ENCODE measurements around the gene AHCTF1.

- TF ChIP-seq CTCF (IDR thresholded peaks at IDR 0.05) (no peak), POLR2A (IDR thresholded peaks at IDR 0.05) (no peak), POLR2AphosphoS5 (IDR thresholded peaks at IDR 0.05) (peak in 1 of 4 donors; percentile 41), EP300 (IDR thresholded peaks at IDR 0.05) (no peak)
Observed at GRCh38 chr1:246954126-246954525, 22.4 kb upstream of the AHCTF1 start.

All from sigmoid colon (tissue), 4 donors.